K562 (cell line): Measurements from ENCODE around the gene MMEL1. TPM values are rescaled to one million over a fixed set of nuclear protein-coding genes. Genes with fewer than 3 reads are reported as not detected.

Experiments
- ATAC-seq: fragments of 200-7000 bp; cut with Tn5 transposase; 3 replicates; pipeline ENCODE4 v1.9.1; 2020; ENCODE audit warnings: moderate library complexity
- BruUV-seq: library from RNA; stranded (reverse); fragments of 400-500 nt; replicated peaks from 2 replicates; lab custom pipeline; 2021; lab: Mats Ljungman, UMichigan
- CTCF ChIA-PET: fragments of 300-600 bp; formaldehyde crosslinking; extraction: SDS; loops from one replicate; lab custom pipeline; 2021; ENCODE audit warnings: low intra/inter-chr PET ratio; lab: Yijun Ruan, JAX
- POLR2A ChIA-PET: fragments of 300-600, 350-650 bp; sonication (Branson Sonifier 250); formaldehyde crosslinking; extraction: SDS; loops from one replicate; lab custom pipeline; 2021; ENCODE audit warnings: antibody characterized with exemption, inconsistent platforms; lab: Yijun Ruan, JAX
- DNase-seq, 4 experiments: peaks; one replicate each; pipeline versions ENCODE4 v3.0.0 to v3.0.0-alpha.2; 2011 to 2018; ENCODE audit warnings: low spot score in 3 of 4, mixed read lengths in 3 of 4; ENCODE audit errors: extremely low read depth in 1 of 4
- FAIRE-seq: peaks from 2 replicates; lab custom pipeline; 2011; peaks lifted over from hg19 to GRCh38; lab: Jason Lieb, UNC
- H2AFZ ChIP-seq: 2 replicates; pipeline ENCODE4 v1.6.0; 2011; ENCODE audit warnings: low read depth, low read length, control low read depth, inconsistent platforms
- H3K27ac ChIP-seq: fragments of 200-600 bp; 3 replicates; pipeline ENCODE4 v1.8.0; 2011; ENCODE audit warnings: low read depth, mild to moderate bottlenecking, control low read depth, inconsistent platforms, low read length, moderate library complexity, mixed read lengths; ENCODE audit errors: extremely low read depth
- H3K27me3 ChIP-seq, 2 experiments: fragments of 300-600 bp in 1 of 2; 2 replicates in 1 of 2; 3 replicates in 1 of 2; pipeline versions ENCODE4 v1.6.0 to v1.8.0; 2011; ENCODE audit warnings: inconsistent platforms in 2 of 2, low read length in 2 of 2, mild to moderate bottlenecking in 1 of 2, mixed read lengths in 1 of 2, moderate library complexity in 1 of 2; ENCODE audit not compliant: control insufficient read depth in 2 of 2, insufficient read depth in 2 of 2
- H3K36me3 ChIP-seq: fragments of 300-600 bp; 3 replicates; pipeline ENCODE4 v1.8.0; 2011; ENCODE audit warnings: mild to moderate bottlenecking, low read length, inconsistent platforms; ENCODE audit not compliant: control insufficient read depth, insufficient read depth
- H3K4me1 ChIP-seq, 2 experiments: fragments of 200-600 bp in 1 of 2; replicated peaks in 1 of 2; 2 replicates in 1 of 2; 3 replicates in 1 of 2; pipeline versions ENCODE4 v1.5.1 to v1.8.0; 2011; ENCODE audit warnings: inconsistent platforms in 2 of 2, low read length in 2 of 2, mild to moderate bottlenecking in 1 of 2, mixed read lengths in 1 of 2, moderate library complexity in 1 of 2; ENCODE audit not compliant: control insufficient read depth in 2 of 2, insufficient read depth in 2 of 2
- H3K4me2 ChIP-seq: 2 replicates; pipeline ENCODE4 v1.6.1; 2011; ENCODE audit warnings: low read length, control low read depth, inconsistent platforms, mixed read lengths; ENCODE audit not compliant: insufficient read depth
- H3K4me3 ChIP-seq: fragments of 200-600 bp; sonication (generic), shearing (Covaris generic); 2 replicates; pipeline ENCODE4 v1.5.1; 2016; ENCODE audit warnings: control low read depth, inconsistent platforms
- H3K79me2 ChIP-seq: fragments of 200-600 bp; 3 replicates; pipeline ENCODE4 v1.8.0; 2011; ENCODE audit warnings: low read length, inconsistent platforms; ENCODE audit not compliant: control insufficient read depth, insufficient read depth
- H3K9ac ChIP-seq, 2 experiments: 2 replicates each; pipeline versions ENCODE4 v1.6.0 to v1.6.1; 2011; ENCODE audit warnings: low read depth in 2 of 2, low read length in 2 of 2, control low read depth in 1 of 2, inconsistent platforms in 1 of 2, mild to moderate bottlenecking in 1 of 2, mixed read lengths in 1 of 2; ENCODE audit not compliant: insufficient read depth in 1 of 2
- H3K9me1 ChIP-seq: one replicate; pipeline ENCODE4 v1.6.0; 2011; ENCODE audit warnings: inconsistent platforms, mild to moderate bottlenecking, low read length, moderate library complexity; ENCODE audit not compliant: control insufficient read depth, insufficient read depth
- H3K9me3 ChIP-seq: replicated peaks from 2 replicates; pipeline ENCODE4 v1.5.1; 2011; ENCODE audit warnings: low read depth, low read length, inconsistent platforms; ENCODE audit not compliant: control insufficient read depth, insufficient read depth
- H4K20me1 ChIP-seq: replicated peaks from 2 replicates; pipeline ENCODE4 v1.6.1; 2011; ENCODE audit warnings: low read length, inconsistent platforms, mixed read lengths; ENCODE audit not compliant: control insufficient read depth, insufficient read depth
- ARNT ChIP-seq, 2 experiments: fragments of 450-650 bp; IDR thresholded peaks; 2 replicates each; pipeline ENCODE4 v1.6.1; 2016; ENCODE audit warnings: mild to moderate bottlenecking in 1 of 2
- E2F3 ChIP-seq: fragments of 250-450 bp; sonication (Bioruptor Pico); IDR thresholded peaks from 2 replicates; pipeline ENCODE4 v1.4.0; 2020; ENCODE audit warnings: mild to moderate bottlenecking
- MAFF ChIP-seq: IDR thresholded peaks from 2 replicates; pipeline ENCODE4 v1.6.1; 2012; ENCODE audit warnings: low read length, improper control_type of control experiment
- MECOM ChIP-seq: fragments of 250-450 bp; sonication (Bioruptor Pico); IDR thresholded peaks from 2 replicates; pipeline ENCODE4 v1.8.0; 2022; ENCODE audit warnings: inconsistent platforms
- MTA2 ChIP-seq: fragments of 450-650 bp; IDR thresholded peaks from 2 replicates; pipeline ENCODE4 v1.6.1; 2016; ENCODE audit warnings: low read depth
- RB1 ChIP-seq: fragments of 450-650 bp; IDR thresholded peaks from 2 replicates; pipeline ENCODE4 v1.6.1; 2017; ENCODE audit warnings: low read depth, mild to moderate bottlenecking
- RNF219 ChIP-seq: fragments of 250-450 bp; sonication (Bioruptor Pico); IDR thresholded peaks from 2 replicates; pipeline ENCODE4 v1.5.0; 2022; ENCODE audit warnings: mild to moderate bottlenecking
- WHSC1 ChIP-seq: IDR thresholded peaks from one replicate; pipeline ENCODE4 v1.6.1; 2012; ENCODE audit warnings: low read length, control low read depth, inconsistent platforms
- ZNF124 ChIP-seq: sonication (generic); formaldehyde crosslinking; IDR thresholded peaks from 2 replicates; pipeline ENCODE4 v1.8.1; 2022; ENCODE audit warnings: missing genetic modification reagents
- ZNF609 ChIP-seq: sonication (generic); formaldehyde crosslinking; IDR thresholded peaks from 2 replicates; pipeline ENCODE4 v1.8.1; 2023; ENCODE audit warnings: missing genetic modification reagents, mild to moderate bottlenecking, borderline replicate concordance
- WGBS: fragments of 100-300 bp; shearing (Covaris generic); methylation state at CpG from one replicate; pipeline ENCODE4 v1.1.6; 2016; ENCODE audit warnings: low coverage, mixed read lengths; ENCODE audit not compliant: insufficient coverage; ENCODE audit errors: missing lambda C conversion rate; 5-methylcytosine and 5-hydroxymethylcytosine counted together
- in situ Hi-C: fragments of 300-500 bp; cut with MboI; formaldehyde crosslinking; loops from 4 replicates; pipeline ENCODE4 v1.15.0; 2018; ENCODE audit warnings: inconsistent platforms, mixed read lengths
- intact Hi-C: fragments of 100-400 bp; cut with micrococcal nuclease; formaldehyde crosslinking; loops from 2 replicates; pipeline ENCODE4 v1.14.2; 2022
- polyA plus RNA-seq, 8 experiments: library from polyadenylated mRNA; depleted of rRNA in 4 of 8; stranded (reverse) in 5 of 8; unstranded in 3 of 8; fragments of >200 nt; fragmentation: Nextera tagmentation in 2 of 8; fragmentation: Illumina TruSeq in 1 of 8; extraction: Ambion mirVana in 2 of 8; extraction: Trizol in 1 of 8; gene quantifications; 2 replicates each; pipeline versions ENCODE4 v1.2.1 to v1.2.3, GENCODE V29; 2011 to 2014; ENCODE audit warnings: inconsistent platforms in 1 of 8, missing spikeins in 1 of 8
- total RNA-seq, 7 experiments: library from RNA; depleted of rRNA in 6 of 7; stranded (reverse); fragments of >200 nt in 6 of 7; fragmentation: Illumina TruSeq in 2 of 7; extraction: Trizol in 2 of 7; gene quantifications; 2 replicates each; pipeline versions ENCODE4 v1.2.1 to v1.2.3, GENCODE V29; 2011 to 2021; ENCODE audit warnings: low replicate concordance in 1 of 7
- TF ChIP-seq, protein P1 (sequence below): fragments of 250-450 bp; sonication (Bioruptor Pico); IDR thresholded peaks from 2 replicates; pipeline ENCODE4 v1.5.0; 2020; ENCODE audit warnings: mild to moderate bottlenecking
- TF ChIP-seq, protein P2 (sequence below): fragments of 450-650 bp; IDR thresholded peaks from 2 replicates; pipeline ENCODE4 v1.6.1; 2014; ENCODE audit warnings: low read depth, mild to moderate bottlenecking, moderate library complexity, borderline replicate concordance
- TF ChIP-seq, protein P3 (sequence below): fragments of 450-650 bp; IDR thresholded peaks from 2 replicates; pipeline ENCODE4 v1.6.1; 2016

MMEL1 gene
- total and polyA plus RNA-seq, 9 of the 15 experiments (the other 6 are each of a cell fraction or from before 2014, with no cell fraction given) = not detected

GRCh38 chr1:2552189-2552588 lies 80.6 kb downstream of the MMEL1 start:
- Histone ChIP-seq H3K9me3 (no peaks in the 10 kb centered on the region), H3K4me1 (peaks cover 39 to 74% of the 10 kb centered on the region in 2 experiments), H3K9ac (peak overlapping the region in 1 of 2 experiments; percentile 52; a peak in 2 of 4 replicates), H2AFZ (no peak overlapping the region), H3K79me2 (peaks cover 6% of the 10 kb centered on the region; the same call in 1 of the 3 replicates), H4K20me1 (no peaks in the 10 kb centered on the region), H3K36me3 (no peaks in the 10 kb centered on the region), H3K4me2 (no peak overlapping the region), H3K27me3 (no peaks in the 10 kb centered on the region), H3K9me1 (no peaks in the 10 kb centered on the region), H3K27ac (no peak overlapping the region), H3K4me3 (no peak overlapping the region)
- WGBS = 69% methylated on average over 26 of the region's 26 CpGs
- CTCF ChIA-PET = no interaction called here
- no TSS peak for BruUV-seq
- POLR2A ChIA-PET = interaction anchor here (1.0 kb wide), 1 partner anchor 145 kb away, joined by 3 read pairs; no protein-coding TSS in a partner anchor
- intact Hi-C loops = no loop called here
- no peak for ATAC-seq
- no peak for DNase-seq
- FAIRE-seq = no peak
- in situ Hi-C loops = no loop called here
- no peak for TF ChIP-seq MAFF
- no peak for TF ChIP-seq MTA2
- TF ChIP-seq, protein P1, sequence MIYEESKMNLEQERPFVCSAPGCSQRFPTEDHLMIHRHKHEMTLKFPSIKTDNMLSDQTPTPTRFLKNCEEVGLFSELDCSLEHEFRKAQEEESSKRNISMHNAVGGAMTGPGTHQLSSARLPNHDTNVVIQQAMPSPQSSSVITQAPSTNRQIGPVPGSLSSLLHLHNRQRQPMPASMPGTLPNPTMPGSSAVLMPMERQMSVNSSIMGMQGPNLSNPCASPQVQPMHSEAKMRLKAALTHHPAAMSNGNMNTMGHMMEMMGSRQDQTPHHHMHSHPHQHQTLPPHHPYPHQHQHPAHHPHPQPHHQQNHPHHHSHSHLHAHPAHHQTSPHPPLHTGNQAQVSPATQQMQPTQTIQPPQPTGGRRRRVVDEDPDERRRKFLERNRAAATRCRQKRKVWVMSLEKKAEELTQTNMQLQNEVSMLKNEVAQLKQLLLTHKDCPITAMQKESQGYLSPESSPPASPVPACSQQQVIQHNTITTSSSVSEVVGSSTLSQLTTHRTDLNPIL (CRISPR knock-in tag) = no peak
- TF ChIP-seq ZNF124 (CRISPR knock-in tag) = no peak
- no peak for TF ChIP-seq ARNT (IDR thresholded peaks at IDR 0.05)
- no peak for TF ChIP-seq WHSC1
- no peak for TF ChIP-seq MECOM (CRISPR knock-in tag)
- no peak for TF ChIP-seq E2F3 (CRISPR knock-in tag)
- TF ChIP-seq RB1 = no peak
- TF ChIP-seq ZNF609 (CRISPR knock-in tag) = no peak
- TF ChIP-seq, protein P2, sequence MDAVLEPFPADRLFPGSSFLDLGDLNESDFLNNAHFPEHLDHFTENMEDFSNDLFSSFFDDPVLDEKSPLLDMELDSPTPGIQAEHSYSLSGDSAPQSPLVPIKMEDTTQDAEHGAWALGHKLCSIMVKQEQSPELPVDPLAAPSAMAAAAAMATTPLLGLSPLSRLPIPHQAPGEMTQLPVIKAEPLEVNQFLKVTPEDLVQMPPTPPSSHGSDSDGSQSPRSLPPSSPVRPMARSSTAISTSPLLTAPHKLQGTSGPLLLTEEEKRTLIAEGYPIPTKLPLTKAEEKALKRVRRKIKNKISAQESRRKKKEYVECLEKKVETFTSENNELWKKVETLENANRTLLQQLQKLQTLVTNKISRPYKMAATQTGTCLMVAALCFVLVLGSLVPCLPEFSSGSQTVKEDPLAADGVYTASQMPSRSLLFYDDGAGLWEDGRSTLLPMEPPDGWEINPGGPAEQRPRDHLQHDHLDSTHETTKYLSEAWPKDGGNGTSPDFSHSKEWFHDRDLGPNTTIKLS = no peak
- TF ChIP-seq, protein P3, sequence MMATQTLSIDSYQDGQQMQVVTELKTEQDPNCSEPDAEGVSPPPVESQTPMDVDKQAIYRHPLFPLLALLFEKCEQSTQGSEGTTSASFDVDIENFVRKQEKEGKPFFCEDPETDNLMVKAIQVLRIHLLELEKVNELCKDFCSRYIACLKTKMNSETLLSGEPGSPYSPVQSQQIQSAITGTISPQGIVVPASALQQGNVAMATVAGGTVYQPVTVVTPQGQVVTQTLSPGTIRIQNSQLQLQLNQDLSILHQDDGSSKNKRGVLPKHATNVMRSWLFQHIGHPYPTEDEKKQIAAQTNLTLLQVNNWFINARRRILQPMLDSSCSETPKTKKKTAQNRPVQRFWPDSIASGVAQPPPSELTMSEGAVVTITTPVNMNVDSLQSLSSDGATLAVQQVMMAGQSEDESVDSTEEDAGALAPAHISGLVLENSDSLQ = no peak
- TF ChIP-seq RNF219 (CRISPR knock-in tag) = no peak
